Measurements from ENCODE around the gene CAMK1D. TPM values are rescaled to one million over a fixed set of nuclear protein-coding genes. Genes with fewer than 3 reads are reported as not detected.

Gene CAMK1D
- total RNA-seq, 1 donor from 2014 or later, result 22.5 TPM

DNA sequence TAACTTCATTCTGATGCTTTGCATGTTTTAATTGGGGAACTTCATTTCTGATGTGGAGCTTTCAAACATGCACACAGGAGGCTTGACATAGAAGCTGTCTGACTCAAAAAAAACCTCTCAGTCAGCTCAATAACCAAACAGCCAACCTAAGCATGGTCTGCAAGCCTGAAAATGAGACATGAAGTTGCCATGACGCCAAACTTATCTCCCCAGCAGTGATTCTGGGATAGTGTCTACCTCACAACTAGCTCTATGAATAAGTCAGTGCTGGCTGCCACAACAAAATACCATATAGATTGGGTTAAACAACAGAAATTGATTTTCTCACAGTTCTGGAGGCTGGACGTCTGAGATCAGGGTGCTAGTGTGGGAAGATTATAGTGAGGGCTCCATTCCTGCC lies 408.0 kb downstream of the CAMK1D start:
- Histone ChIP-seq H3K36me3 (peaks cover 4% of the 10 kb centered on the region), H3K4me3 (no peak overlapping the region), H3K27ac (no peak overlapping the region), H3K27me3 (ENCODE audit: low read depth) (no peaks in the 10 kb centered on the region), H3K4me1 (no peaks in the 10 kb centered on the region), H3K9me3 (no peaks in the 10 kb centered on the region)
- TF ChIP-seq, protein P1, sequence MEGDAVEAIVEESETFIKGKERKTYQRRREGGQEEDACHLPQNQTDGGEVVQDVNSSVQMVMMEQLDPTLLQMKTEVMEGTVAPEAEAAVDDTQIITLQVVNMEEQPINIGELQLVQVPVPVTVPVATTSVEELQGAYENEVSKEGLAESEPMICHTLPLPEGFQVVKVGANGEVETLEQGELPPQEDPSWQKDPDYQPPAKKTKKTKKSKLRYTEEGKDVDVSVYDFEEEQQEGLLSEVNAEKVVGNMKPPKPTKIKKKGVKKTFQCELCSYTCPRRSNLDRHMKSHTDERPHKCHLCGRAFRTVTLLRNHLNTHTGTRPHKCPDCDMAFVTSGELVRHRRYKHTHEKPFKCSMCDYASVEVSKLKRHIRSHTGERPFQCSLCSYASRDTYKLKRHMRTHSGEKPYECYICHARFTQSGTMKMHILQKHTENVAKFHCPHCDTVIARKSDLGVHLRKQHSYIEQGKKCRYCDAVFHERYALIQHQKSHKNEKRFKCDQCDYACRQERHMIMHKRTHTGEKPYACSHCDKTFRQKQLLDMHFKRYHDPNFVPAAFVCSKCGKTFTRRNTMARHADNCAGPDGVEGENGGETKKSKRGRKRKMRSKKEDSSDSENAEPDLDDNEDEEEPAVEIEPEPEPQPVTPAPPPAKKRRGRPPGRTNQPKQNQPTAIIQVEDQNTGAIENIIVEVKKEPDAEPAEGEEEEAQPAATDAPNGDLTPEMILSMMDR (IDR thresholded peaks at IDR 0.05), result no peak
- intact Hi-C loops (cut with DNase I), result no loop called here
- no peak for DNase-seq
- no peak for ATAC-seq

DNA sequence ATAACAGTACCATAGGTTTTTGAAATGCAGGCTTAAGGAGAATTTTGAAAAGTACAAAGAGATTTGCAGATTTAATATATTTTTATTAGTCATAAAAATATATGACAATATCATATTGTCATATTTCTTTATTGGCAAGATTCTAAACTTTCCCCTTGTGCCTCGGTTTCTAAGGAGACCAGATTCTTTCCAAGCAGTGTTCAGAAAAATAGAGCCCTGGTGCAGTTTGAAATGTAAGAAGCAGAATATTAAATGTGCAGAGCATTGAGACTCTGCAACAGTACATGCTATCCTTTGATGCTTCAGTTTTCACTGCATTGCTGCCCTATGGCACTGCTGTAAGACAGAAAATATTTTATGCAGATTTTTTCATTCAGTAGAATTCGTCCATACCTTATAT lies 408.9 kb downstream of the CAMK1D start:
- Histone ChIP-seq H3K4me3 (no peak overlapping the region), H3K27me3 (ENCODE audit: low read depth) (no peaks in the 10 kb centered on the region), H3K4me1 (no peaks in the 10 kb centered on the region), H3K36me3 (peaks cover 4% of the 10 kb centered on the region), H3K27ac (no peak overlapping the region), H3K9me3 (no peaks in the 10 kb centered on the region)
- intact Hi-C loops (cut with DNase I), result no loop called here
- no peak for ATAC-seq
- no peak for DNase-seq
- TF ChIP-seq, protein P1 (IDR thresholded peaks at IDR 0.05), result no peak

DNA sequence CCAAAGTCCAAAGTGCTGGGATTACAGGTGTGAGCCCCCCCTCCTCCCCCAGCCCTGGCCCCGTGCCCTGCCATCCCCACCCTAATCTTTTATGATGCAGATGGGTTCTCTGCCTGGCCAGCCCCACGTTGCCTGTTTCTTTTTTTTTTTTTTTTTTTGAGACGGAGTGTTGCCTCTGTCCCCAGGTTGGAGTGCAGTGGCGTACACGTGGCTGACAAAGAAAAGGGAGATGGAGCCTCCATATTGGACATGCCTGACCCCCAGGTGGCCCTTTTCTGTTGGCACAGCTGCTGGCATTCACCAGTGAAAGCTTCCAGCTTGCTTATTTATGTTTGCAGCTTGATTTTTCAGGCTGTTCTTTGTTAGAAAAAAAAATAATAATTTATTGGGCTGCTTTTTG lies 416.9 kb downstream of the CAMK1D start:
- no peak for DNase-seq
- intact Hi-C loops (cut with DNase I), result no loop called here
- ATAC-seq, result no peak
- Histone ChIP-seq H3K4me1 (no peaks in the 10 kb centered on the region), H3K27me3 (ENCODE audit: low read depth) (no peaks in the 10 kb centered on the region), H3K27ac (no peak overlapping the region), H3K9me3 (no peaks in the 10 kb centered on the region), H3K36me3 (peaks cover 3% of the 10 kb centered on the region), H3K4me3 (no peak overlapping the region)
- TF ChIP-seq, protein P1 (IDR thresholded peaks at IDR 0.05), result no peak

DNA sequence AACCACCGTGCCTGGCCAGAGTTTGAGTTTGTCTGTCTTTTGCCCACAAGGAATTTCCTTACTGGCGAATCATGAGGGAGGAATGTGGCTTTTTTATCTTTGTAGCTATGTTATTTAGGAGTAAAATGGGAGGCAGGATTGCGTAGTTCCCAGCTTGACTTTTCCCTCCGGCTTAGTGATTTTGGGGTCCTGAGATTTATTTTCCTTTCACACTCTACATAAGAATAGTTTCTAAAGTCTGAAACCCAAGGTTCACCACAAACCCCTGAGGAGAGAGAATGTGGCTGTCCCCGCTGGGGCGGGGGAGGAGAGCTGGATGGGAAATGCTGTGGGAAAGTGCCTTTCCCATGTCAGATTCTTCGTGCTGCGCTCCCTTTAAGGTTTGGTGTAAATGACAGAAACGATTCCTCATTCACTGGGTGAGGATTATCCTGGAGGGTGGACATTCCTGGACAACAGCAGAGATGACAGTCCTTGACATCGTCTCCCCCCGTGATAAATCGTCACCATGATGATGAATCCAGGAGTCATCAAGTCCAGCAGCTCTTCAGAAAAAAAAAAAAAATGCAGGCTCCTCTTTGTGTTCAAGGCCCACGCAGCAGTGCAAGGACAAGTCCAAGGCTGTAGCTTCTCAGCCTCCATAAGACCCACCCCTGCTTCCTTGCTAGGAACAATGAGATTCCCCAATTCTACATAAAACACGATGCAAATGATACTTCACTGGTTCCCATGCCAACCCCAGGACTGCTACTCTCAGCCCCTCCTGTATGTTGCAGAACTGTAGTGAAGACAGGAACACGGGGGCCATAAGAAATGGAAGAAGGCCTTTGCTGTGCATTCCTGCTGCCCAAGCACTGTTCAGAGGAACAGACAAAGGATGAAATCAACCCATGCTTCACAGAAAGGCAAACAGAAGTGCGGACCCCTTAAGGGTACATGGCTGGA lies 419.1 kb downstream of the CAMK1D start:
- no peaks in the 10 kb centered on the region for H3K27me3 ChIP-seq (ENCODE audit: low read depth)
- intact Hi-C loops (cut with DNase I), result no loop called here
- ATAC-seq (no peak), DNase-seq (no peak)
- no peaks in the 10 kb centered on the region for H3K36me3 ChIP-seq
- H3K27ac ChIP-seq, result no peak overlapping the region
- TF ChIP-seq, protein P1 (IDR thresholded peaks at IDR 0.05), result no peak
- no peaks in the 10 kb centered on the region for H3K9me3 ChIP-seq
- H3K4me3 ChIP-seq, result no peak overlapping the region
- H3K4me1 ChIP-seq, result no peaks in the 10 kb centered on the region

DNA sequence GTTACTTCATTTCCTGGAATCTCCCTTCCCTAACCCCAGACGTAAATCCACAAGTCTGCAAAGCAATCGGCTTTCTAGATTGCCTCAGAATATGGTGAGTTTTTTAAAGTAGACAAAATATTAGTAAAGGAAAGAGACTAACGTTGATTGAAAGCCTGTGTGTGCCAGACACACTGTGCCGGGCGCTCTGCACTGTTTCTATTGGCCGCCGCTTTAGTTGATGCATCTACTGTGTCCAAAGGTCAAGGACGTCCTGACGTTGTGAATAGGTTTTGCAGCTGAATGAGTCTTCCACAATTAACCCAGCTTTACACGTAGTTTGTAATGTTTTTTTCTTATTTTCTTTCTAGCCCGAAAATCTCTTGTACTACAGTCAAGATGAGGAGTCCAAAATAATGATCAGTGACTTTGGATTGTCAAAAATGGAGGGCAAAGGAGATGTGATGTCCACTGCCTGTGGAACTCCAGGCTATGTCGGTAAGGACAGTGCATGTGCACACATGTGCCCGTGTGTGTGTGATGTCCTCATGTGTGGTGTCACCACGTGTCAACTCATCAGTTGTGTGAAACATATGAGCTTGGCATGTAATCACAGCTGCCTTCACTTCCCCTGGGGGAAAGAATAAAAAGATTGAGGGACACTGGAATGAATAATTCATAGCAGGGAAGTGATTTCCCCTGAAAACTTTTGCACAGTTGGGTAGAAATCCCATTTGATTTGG lies 420.1 kb downstream of the CAMK1D start:
- TF ChIP-seq, protein P1 (IDR thresholded peaks at IDR 0.05), result no peak
- DNase-seq (no peak), ATAC-seq (no peak)
- no peak overlapping the region for H3K4me3 ChIP-seq
- intact Hi-C loops (cut with DNase I), result no loop called here
- no peaks in the 10 kb centered on the region for H3K4me1 ChIP-seq
- no peaks in the 10 kb centered on the region for H3K27me3 ChIP-seq (ENCODE audit: low read depth)
- H3K9me3 ChIP-seq, result no peaks in the 10 kb centered on the region
- no peak overlapping the region for H3K27ac ChIP-seq
- no peaks in the 10 kb centered on the region for H3K36me3 ChIP-seq
